Mucosa of rectum (tissue), 2 donors: ENCODE measurements around the gene ASB18.

ENCODE experiments used
- H3K27ac ChIP-seq, 2 donors: one replicate each; pipeline ENCODE4 v1.7.0; 2013; ENCODE audit warnings: inconsistent platforms in 2 of 2, low read depth in 2 of 2, low read length in 2 of 2
- H3K27me3 ChIP-seq, 2 donors: one replicate each; pipeline ENCODE4 v1.7.0; 2013; ENCODE audit warnings: low read length in 2 of 2; ENCODE audit not compliant: control insufficient read depth in 2 of 2, insufficient read depth in 2 of 2
- H3K36me3 ChIP-seq, 2 donors: one replicate each; pipeline ENCODE4 v1.7.0; 2013; ENCODE audit warnings: low read length in 2 of 2; ENCODE audit not compliant: control insufficient read depth in 2 of 2, insufficient read depth in 2 of 2
- H3K4me1 ChIP-seq, 2 donors: one replicate each; pipeline ENCODE4 v1.7.0; 2013; ENCODE audit warnings: low read length in 2 of 2, mild to moderate bottlenecking in 1 of 2; ENCODE audit not compliant: control insufficient read depth in 2 of 2, insufficient read depth in 2 of 2
- H3K4me3 ChIP-seq, 2 donors: one replicate each; pipeline ENCODE4 v1.7.0; 2013; ENCODE audit warnings: low read length in 2 of 2
- H3K9ac ChIP-seq, 2 donors: one replicate each; pipeline ENCODE4 v1.7.0; 2013; ENCODE audit warnings: low read length in 2 of 2, low read depth in 1 of 2, mild to moderate bottlenecking in 1 of 2
- H3K9me3 ChIP-seq, 2 donors: one replicate each; pipeline ENCODE4 v1.7.0; 2013; ENCODE audit warnings: low read length in 2 of 2; ENCODE audit not compliant: control insufficient read depth in 2 of 2
- donor health status: healthy.
- donor health status: Normal muscosa, but diverticular disease.

Gene ASB18

GRCh38 chr2:236259371-236259770 lies 4.8 kb downstream of the ASB18 start:
- H3K4me3 ChIP-seq = no peak overlapping the region
- H3K36me3 ChIP-seq = no peaks in the 10 kb centered on the region
- no peak overlapping the region for H3K27ac ChIP-seq
- H3K4me1 ChIP-seq = no peaks in the 10 kb centered on the region
- no peaks in the 10 kb centered on the region for H3K9me3 ChIP-seq
- no peak overlapping the region for H3K9ac ChIP-seq
- H3K27me3 ChIP-seq = peaks cover 0 to 7% of the 10 kb centered on the region in 2 donors

GRCh38 chr2:236257575-236257974 lies 6.6 kb downstream of the ASB18 start:
- H3K27ac ChIP-seq = no peak overlapping the region
- no peaks in the 10 kb centered on the region for H3K9me3 ChIP-seq
- H3K9ac ChIP-seq = no peak overlapping the region
- no peaks in the 10 kb centered on the region for H3K4me1 ChIP-seq
- peaks cover 0 to 11% of the 10 kb centered on the region in 2 donors for H3K27me3 ChIP-seq
- H3K4me3 ChIP-seq = no peak overlapping the region
- no peaks in the 10 kb centered on the region for H3K36me3 ChIP-seq

- H3K9me3 ChIP-seq = no peaks in the 10 kb centered on the region
- H3K9ac ChIP-seq = no peak overlapping the region
- H3K4me3 ChIP-seq = no peak overlapping the region
- no peak overlapping the region for H3K27ac ChIP-seq
- H3K27me3 ChIP-seq = peaks cover 0 to 11% of the 10 kb centered on the region in 2 donors
- H3K4me1 ChIP-seq = no peaks in the 10 kb centered on the region
- H3K36me3 ChIP-seq = no peaks in the 10 kb centered on the region
Observed at GRCh38 chr2:236257136-236257535, 7.1 kb downstream of the ASB18 start.

- Histone ChIP-seq H3K4me3 (no peak overlapping the region), H3K27me3 (peaks cover 0 to 11% of the 10 kb centered on the region in 2 donors), H3K9ac (no peak overlapping the region), H3K9me3 (no peaks in the 10 kb centered on the region), H3K27ac (no peak overlapping the region), H3K4me1 (no peaks in the 10 kb centered on the region), H3K36me3 (no peaks in the 10 kb centered on the region)
Observed at GRCh38 chr2:236256366-236256985, 7.7 kb downstream of the ASB18 start.

- H3K27me3 ChIP-seq = peaks cover 0 to 17% of the 10 kb centered on the region in 2 donors
- no peak overlapping the region for H3K27ac ChIP-seq
- no peak overlapping the region for H3K9ac ChIP-seq
- no peak overlapping the region for H3K4me3 ChIP-seq
- H3K9me3 ChIP-seq = no peaks in the 10 kb centered on the region
- H3K4me1 ChIP-seq = no peaks in the 10 kb centered on the region
- H3K36me3 ChIP-seq = no peaks in the 10 kb centered on the region
Observed at GRCh38 chr2:236254674-236255073, 9.5 kb downstream of the ASB18 start.

- no peak overlapping the region for H3K27ac ChIP-seq
- no peak overlapping the region for H3K4me3 ChIP-seq
- no peaks in the 10 kb centered on the region for H3K9me3 ChIP-seq
- no peaks in the 10 kb centered on the region for H3K36me3 ChIP-seq
- peaks cover 0 to 17% of the 10 kb centered on the region in 2 donors for H3K27me3 ChIP-seq
- no peaks in the 10 kb centered on the region for H3K4me1 ChIP-seq
- no peak overlapping the region for H3K9ac ChIP-seq
Observed at GRCh38 chr2:236254001-236254400, 10.2 kb downstream of the ASB18 start.

GRCh38 chr2:236252602-236253001 lies 11.6 kb downstream of the ASB18 start:
- Histone ChIP-seq H3K9ac (no peak overlapping the region), H3K36me3 (no peaks in the 10 kb centered on the region), H3K9me3 (no peaks in the 10 kb centered on the region), H3K4me1 (no peaks in the 10 kb centered on the region), H3K27ac (no peak overlapping the region), H3K4me3 (no peak overlapping the region), H3K27me3 (peaks cover 0 to 14% of the 10 kb centered on the region in 2 donors)

GRCh38 chr2:236250909-236251579 lies 13.2 kb downstream of the ASB18 start:
- Histone ChIP-seq H3K27ac (no peak overlapping the region), H3K4me3 (no peak overlapping the region), H3K9me3 (no peaks in the 10 kb centered on the region), H3K36me3 (no peaks in the 10 kb centered on the region), H3K9ac (no peak overlapping the region), H3K27me3 (peaks cover 0 to 14% of the 10 kb centered on the region in 2 donors), H3K4me1 (no peaks in the 10 kb centered on the region)

- H3K4me1 ChIP-seq = no peaks in the 10 kb centered on the region
- H3K36me3 ChIP-seq = no peaks in the 10 kb centered on the region
- no peak overlapping the region for H3K27ac ChIP-seq
- no peaks in the 10 kb centered on the region for H3K9me3 ChIP-seq
- H3K27me3 ChIP-seq = peaks cover 3 to 15% of the 10 kb centered on the region in 2 donors
- no peak overlapping the region for H3K9ac ChIP-seq
- H3K4me3 ChIP-seq = no peak overlapping the region
Observed at GRCh38 chr2:236250286-236250685, 13.9 kb downstream of the ASB18 start.

GRCh38 chr2:236249066-236249465 lies 15.1 kb downstream of the ASB18 start:
- H3K27ac ChIP-seq = no peak overlapping the region
- H3K36me3 ChIP-seq = no peaks in the 10 kb centered on the region
- H3K9ac ChIP-seq = no peak overlapping the region
- peaks cover 3 to 17% of the 10 kb centered on the region in 2 donors for H3K27me3 ChIP-seq
- H3K4me1 ChIP-seq = no peaks in the 10 kb centered on the region
- H3K4me3 ChIP-seq = no peak overlapping the region
- H3K9me3 ChIP-seq = no peaks in the 10 kb centered on the region
